GM18909 (cell line): ENCODE measurements around the gene HAPLN2.
"Not testable (repeated sequence)": the region's sequence is repeated elsewhere in the genome, so short reads cannot be mapped to it uniquely, and the experiment has no call there.

Source experiments
- ATAC-seq: cut with Tn5 transposase; IDR thresholded peaks from one replicate; pipeline ENCODE4 v1.9.1; 2021; ENCODE audit warnings: mild to moderate bottlenecking; ENCODE audit not compliant: unreplicated experiment, poor library complexity

HAPLN2 gene

GRCh38 chr1:156615946-156616345 is 3.3 kb upstream of the HAPLN2 start:
- ATAC-seq: no peak

GRCh38 chr1:156616463-156616862 is 2.8 kb upstream of the HAPLN2 start:
- ATAC-seq: no peak

- no peak for ATAC-seq
These were observed 354 bp downstream of the HAPLN2 start for GRCh38 chr1:156619582-156619955.

GRCh38 chr1:156622581-156623297 is 3.5 kb downstream of the HAPLN2 start:
- no peak for ATAC-seq

GRCh38 chr1:156623946-156624813 is 5.0 kb downstream of the HAPLN2 start:
- ATAC-seq: no peak

- no peak for ATAC-seq
These were observed 5.7 kb downstream of the HAPLN2 start for GRCh38 chr1:156624814-156625435.

GRCh38 chr1:156625436-156626078 is 6.3 kb downstream of the HAPLN2 start:
- no peak for ATAC-seq

- no peak for ATAC-seq
These were observed 6.8 kb downstream of the HAPLN2 start for GRCh38 chr1:156626079-156626438.

GRCh38 chr1:156627313-156627880 is 8.2 kb downstream of the HAPLN2 start:
- no peak for ATAC-seq

GRCh38 chr1:156629823-156630449 is 10.7 kb downstream of the HAPLN2 start:
- no peak for ATAC-seq

- not testable (repeated sequence) for ATAC-seq
These were observed 11.9 kb downstream of the HAPLN2 start for GRCh38 chr1:156631152-156631551.

- ATAC-seq: no peak
These were observed 13.1 kb downstream of the HAPLN2 start for GRCh38 chr1:156632355-156632754.

- ATAC-seq: no peak
These were observed 19.2 kb downstream of the HAPLN2 start for GRCh38 chr1:156638189-156638985.

GRCh38 chr1:156639601-156640101 is 20.4 kb downstream of the HAPLN2 start:
- no peak for ATAC-seq

- ATAC-seq: no peak
These were observed 21.9 kb downstream of the HAPLN2 start for GRCh38 chr1:156640842-156641706.

GRCh38 chr1:156641761-156642264 is 22.6 kb downstream of the HAPLN2 start, which contains the start of gene BCAN:
Gene BCAN, plus strand, starts transcription at chr1:156642117. Its CDS starts 3,938 bp downstream, at chr1:156646055.
- no peak for ATAC-seq

GRCh38 chr1:156642265-156643048 is 23.2 kb downstream of the HAPLN2 start:
- ATAC-seq: no peak
